Mucosa of descending colon (tissue), 3 donors: ENCODE measurements around the gene CD79B. TPM values are rescaled to one million over a fixed set of nuclear protein-coding genes. Genes with fewer than 3 reads are reported as not detected.

ENCODE experiments used
- ATAC-seq: fragments of 200-7000 bp; cut with Tn5 transposase; one replicate; pipeline ENCODE4 v1.9.1; 2020; ENCODE audit warnings: mild to moderate bottlenecking, moderate library complexity
- DNase-seq, 3 donors: peaks; one replicate each; pipeline ENCODE4 v3.0.0-alpha.2; 2020
- H3K36me3 ChIP-seq: fragments of 200-600 bp; one replicate; pipeline ENCODE4 v1.8.0; 2021; ENCODE audit warnings: low read depth, mild to moderate bottlenecking
- H3K4me1 ChIP-seq: fragments of 200-600 bp; one replicate; pipeline ENCODE4 v1.8.0; 2021; ENCODE audit warnings: low read depth, mild to moderate bottlenecking
- H3K4me3 ChIP-seq: fragments of 200-600 bp; one replicate; pipeline ENCODE4 v1.8.0; 2021; ENCODE audit warnings: mild to moderate bottlenecking
- H3K9me3 ChIP-seq: fragments of 200-600 bp; one replicate; pipeline ENCODE4 v1.8.0; 2021; ENCODE audit warnings: mild to moderate bottlenecking
- CTCF ChIP-seq: fragments of 200-600 bp; IDR thresholded peaks from one replicate; pipeline ENCODE4 v1.8.0; 2022; ENCODE audit warnings: antibody characterized with exemption, mild to moderate bottlenecking
- intact Hi-C, 2 donors: fragments of 100-400 bp; cut with DNase I in 1 of 2; cut with micrococcal nuclease in 1 of 2; formaldehyde crosslinking; loops; one replicate each; pipeline versions ENCODE4 v1.11.0 to v1.11.1; 2022; cut with DNase I, micrococcal nuclease
- total RNA-seq, 3 donors: library from RNA; stranded (reverse); fragmentation: NEBNext Ultra II Directional in 2 of 3; extraction: Animal tissue kit (Norgen Biotek cat#: 25700) in 2 of 3; gene quantifications; one replicate each; pipeline versions ENCODE4 v1.2.1 to v1.2.4, GENCODE V29; 2021 to 2023
- donor health status: DM: no; HTN: no; CAD: no; lungs with moderate emphysema.
- donor health status: DM: no; HTN: no; CAD: no.
- donor health status: DM: no; HTN: yes; CAD: no.

The CD79B gene
- total RNA-seq, 3 donors from 2014 or later, result 0.70 to 2.4 (median 1.4) TPM

GRCh38 chr17:63929860-63930766, 2.0 kb downstream of the CD79B start:
- Histone ChIP-seq H3K36me3 (no peaks in the 10 kb centered on the region), H3K4me3 (no peak overlapping the region), H3K9me3 (no peaks in the 10 kb centered on the region), H3K4me1 (peaks cover 5% of the 10 kb centered on the region)
- intact Hi-C loops, result no loop called here
- ATAC-seq (no peak), DNase-seq (peak in 1 of 3 donors; percentile 46)
- TF ChIP-seq CTCF, result no peak

DNA sequence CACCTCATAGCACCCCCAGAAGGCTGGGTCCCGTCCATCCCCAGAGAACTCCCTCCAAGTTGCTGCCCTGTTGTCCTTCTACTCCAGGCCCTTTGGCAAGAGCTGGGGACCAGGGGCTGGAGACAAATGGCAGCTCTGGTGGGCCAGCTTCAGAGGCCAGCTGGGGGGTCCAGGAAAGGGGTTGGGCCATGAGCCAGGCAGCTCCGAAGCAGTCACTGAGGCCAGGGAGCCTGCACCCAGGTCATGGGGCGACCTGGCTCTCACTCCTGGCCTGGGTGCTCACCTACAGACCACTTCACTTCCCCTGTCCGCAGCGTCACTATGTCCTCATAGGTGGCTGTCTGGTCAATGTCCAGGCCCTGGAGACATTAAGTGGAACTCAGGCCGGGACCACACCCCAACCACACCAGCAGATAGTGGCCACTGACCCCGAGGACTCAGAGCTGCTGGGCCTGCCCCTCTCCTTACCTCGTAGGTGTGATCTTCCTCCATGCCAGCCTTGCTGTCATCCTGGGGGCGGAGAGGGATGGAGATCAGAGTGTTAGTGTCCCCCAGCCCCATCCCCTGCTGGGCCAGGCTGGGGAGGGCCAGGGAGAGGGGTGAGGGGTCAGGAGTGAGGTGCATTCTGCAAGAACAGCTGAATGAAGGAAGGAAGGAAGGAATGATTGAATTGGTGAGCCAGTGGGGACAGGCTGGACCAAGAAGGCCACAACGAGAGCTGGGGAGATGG, 3.0 kb downstream of the CD79B start:
- H3K4me3 ChIP-seq, result no peak overlapping the region
- no peaks in the 10 kb centered on the region for H3K9me3 ChIP-seq
- ATAC-seq (no peak), DNase-seq (peak in 1 of 3 donors; percentile 36)
- no peak for TF ChIP-seq CTCF
- intact Hi-C loops, result no loop called here
- peaks cover 5% of the 10 kb centered on the region for H3K4me1 ChIP-seq
- H3K36me3 ChIP-seq, result no peaks in the 10 kb centered on the region

GRCh38 chr17:63928172-63928666, 3.9 kb downstream of the CD79B start:
- peak in 2 of 3 donors; percentile 10 to 33 for DNase-seq
- no peaks in the 10 kb centered on the region for H3K9me3 ChIP-seq
- intact Hi-C loops, result no loop called here
- no peak for ATAC-seq
- H3K4me3 ChIP-seq, result no peak overlapping the region
- H3K4me1 ChIP-seq, result peaks cover 5% of the 10 kb centered on the region
- TF ChIP-seq CTCF, result no peak
- H3K36me3 ChIP-seq, result no peaks in the 10 kb centered on the region

- no peaks in the 10 kb centered on the region for H3K36me3 ChIP-seq
- TF ChIP-seq CTCF, result no peak
- DNase-seq (peak in 2 of 3 donors; percentile 17 to 44), ATAC-seq (peak; percentile 20)
- no peak overlapping the region for H3K4me3 ChIP-seq
- H3K9me3 ChIP-seq, result no peaks in the 10 kb centered on the region
- peaks cover 5% of the 10 kb centered on the region for H3K4me1 ChIP-seq
- intact Hi-C loops, result no loop called here
Observed at GRCh38 chr17:63927464-63928171, 4.5 kb downstream of the CD79B start.

DNA sequence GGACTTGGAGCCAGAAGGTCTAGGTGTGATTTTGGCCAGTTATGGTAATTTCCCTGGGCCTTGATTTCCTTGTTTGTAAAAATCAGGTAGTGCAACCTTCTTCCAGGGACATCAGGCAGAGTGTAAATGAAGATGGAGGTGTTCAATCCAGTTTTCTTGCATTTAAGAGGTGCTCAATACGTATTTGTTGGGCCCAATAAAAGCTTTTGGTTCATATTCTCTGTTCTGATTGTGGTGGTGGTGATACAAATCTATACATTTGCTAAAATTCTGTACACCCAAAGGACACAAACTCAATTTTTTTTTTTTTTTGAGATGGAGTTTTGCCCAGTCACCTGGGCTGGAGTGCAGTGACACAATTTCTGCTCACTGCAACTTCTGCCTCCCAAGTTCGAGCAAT, 6.0 kb downstream of the CD79B start:
- Histone ChIP-seq H3K36me3 (no peaks in the 10 kb centered on the region), H3K4me3 (no peak overlapping the region), H3K4me1 (peaks cover 2% of the 10 kb centered on the region), H3K9me3 (no peaks in the 10 kb centered on the region)
- TF ChIP-seq CTCF, result no peak
- ATAC-seq, result no peak
- peak in 1 of 3 donors; percentile 17 for DNase-seq
- intact Hi-C loops, result no loop called here
